Pancreas (tissue), 10 donors: ENCODE results near the gene RNF39. TPM values are rescaled to one million over a fixed set of nuclear protein-coding genes. Genes with fewer than 3 reads are reported as not detected.

Experiments used
- ATAC-seq, 4 donors: fragments of 200-7000 bp; cut with Tn5 transposase; one replicate each; pipeline versions ENCODE4 v1.8.0 to v1.9.1; 2020; ENCODE audit warnings: mild to moderate bottlenecking in 4 of 4, moderate library complexity in 4 of 4
- DNase-seq, 6 donors: peaks; one replicate each; pipeline ENCODE4 v3.0.0-alpha.2; 2020
- FAIRE-seq: peaks from 2 replicates; lab custom pipeline; 2012; peaks lifted over from hg19 to GRCh38; lab: Jason Lieb, UNC
- H3K27ac ChIP-seq, 4 donors: fragments of 200-600 bp; sonication (generic); 1 replicate in 3 of 4; 2 replicates in 1 of 4; pipeline versions ENCODE4 v1.5.0 to v1.8.0; 2020
- H3K27me3 ChIP-seq, 4 donors: fragments of 200-600 bp; one replicate each; pipeline ENCODE4 v1.8.0; 2021
- H3K36me3 ChIP-seq, 3 donors: fragments of 200-600 bp; sonication (generic) in 1 of 3; one replicate each; pipeline versions ENCODE4 v1.5.0 to v1.8.0; 2020 to 2021
- H3K4me1 ChIP-seq, 3 donors: fragments of 200-600 bp; one replicate each; pipeline ENCODE4 v1.8.0; 2021
- H3K4me3 ChIP-seq, 4 donors: fragments of 200-600 bp; sonication (generic) in 2 of 4; one replicate each; pipeline versions ENCODE4 v1.5.0 to v1.8.0; 2020 to 2021
- H3K9me3 ChIP-seq, 4 donors: fragments of 200-600 bp; one replicate each; pipeline ENCODE4 v1.8.0; 2021
- WGBS, 2 donors: extraction: QIAGEN DNeasy Blood & Tissue Kit; methylation state at CpG; one replicate each; pipeline ENCODE4 v1.1.7; 2013; 5-methylcytosine and 5-hydroxymethylcytosine counted together
- intact Hi-C, 3 donors: fragments of 100-400 bp; cut with DNase I; formaldehyde crosslinking; loops; one replicate each; pipeline versions ENCODE4 v1.11.1 to v1.14.2; 2022
- polyA plus RNA-seq, 2 donors: library from polyadenylated mRNA; stranded (reverse); fragments of 200-250 nt; gene quantifications; one replicate each; pipeline ENCODE4 v1.2.3, GENCODE V29; 2013
- total RNA-seq, 6 donors: library from RNA; stranded (reverse); fragmentation: NEBNext Ultra II Directional in 4 of 6; extraction: Animal tissue kit (Norgen Biotek cat#: 25700) in 4 of 6; gene quantifications; one replicate each; pipeline versions ENCODE4 v1.2.1 to v1.2.4, GENCODE V29; 2021 to 2023
- TF ChIP-seq, protein P1 (sequence below), 4 donors: fragments of 200-600 bp; sonication (generic) in 3 of 4; IDR thresholded peaks; one replicate each; pipeline versions ENCODE4 v1.5.0 to v1.8.0; 2021; ENCODE audit warnings: antibody characterized with exemption in 4 of 4
- donor health status: healthy with polysubstance abuse.
- donor health status: DM: no; HTN: no; CAD: no; lungs with moderate emphysema.
- donor health status: DM: no; HTN: no; CAD: no.
- donor health status: control.
- donor health status: control.
- donor health status: Bipolar disorder and iron deficiency.
- donor health status: DM: yes; HTN: yes; CAD: no.
- donor health status: DM: no; HTN: no; CAD: no.
- donor health status: DM: no; HTN: no; CAD: no.
- donor health status: DM: yes; HTN: yes; CAD: no.

Gene RNF39
- total and polyA plus RNA-seq, 8 donors: 0.18 to 1.3 (median 0.55) TPM

DNA sequence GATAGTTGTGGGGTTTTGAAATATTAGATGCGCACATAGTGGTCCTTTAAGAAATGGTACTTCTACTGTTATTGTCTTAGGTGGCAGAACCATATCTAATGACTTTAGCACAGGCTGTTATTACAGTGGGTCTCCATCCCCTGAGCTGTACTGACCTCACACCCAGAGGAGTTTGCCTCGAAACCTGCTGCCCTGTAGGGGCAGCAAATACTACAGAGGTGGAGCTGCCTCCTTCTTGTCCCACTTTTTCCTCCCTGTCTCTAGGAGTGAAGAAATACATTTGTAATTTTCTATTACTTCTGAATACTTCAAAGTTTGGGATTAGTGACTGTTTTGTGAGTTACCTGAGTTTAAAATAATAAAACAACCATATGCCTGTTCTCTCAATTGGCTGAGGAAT lies 29.1 kb upstream of the RNF39 start:
- FAIRE-seq (no peak), ATAC-seq (no peak), DNase-seq (no peak)
- H3K27me3 ChIP-seq: peaks cover 0 to 4% (median 0%) of the 10 kb centered on the region in 4 donors
- H3K36me3 ChIP-seq: no peaks in the 10 kb centered on the region
- intact Hi-C loops: no loop called here
- no peak overlapping the region for H3K4me3 ChIP-seq
- peaks cover 11 to 15% (median 11%) of the 10 kb centered on the region in 3 donors for H3K4me1 ChIP-seq
- TF ChIP-seq, protein P1, sequence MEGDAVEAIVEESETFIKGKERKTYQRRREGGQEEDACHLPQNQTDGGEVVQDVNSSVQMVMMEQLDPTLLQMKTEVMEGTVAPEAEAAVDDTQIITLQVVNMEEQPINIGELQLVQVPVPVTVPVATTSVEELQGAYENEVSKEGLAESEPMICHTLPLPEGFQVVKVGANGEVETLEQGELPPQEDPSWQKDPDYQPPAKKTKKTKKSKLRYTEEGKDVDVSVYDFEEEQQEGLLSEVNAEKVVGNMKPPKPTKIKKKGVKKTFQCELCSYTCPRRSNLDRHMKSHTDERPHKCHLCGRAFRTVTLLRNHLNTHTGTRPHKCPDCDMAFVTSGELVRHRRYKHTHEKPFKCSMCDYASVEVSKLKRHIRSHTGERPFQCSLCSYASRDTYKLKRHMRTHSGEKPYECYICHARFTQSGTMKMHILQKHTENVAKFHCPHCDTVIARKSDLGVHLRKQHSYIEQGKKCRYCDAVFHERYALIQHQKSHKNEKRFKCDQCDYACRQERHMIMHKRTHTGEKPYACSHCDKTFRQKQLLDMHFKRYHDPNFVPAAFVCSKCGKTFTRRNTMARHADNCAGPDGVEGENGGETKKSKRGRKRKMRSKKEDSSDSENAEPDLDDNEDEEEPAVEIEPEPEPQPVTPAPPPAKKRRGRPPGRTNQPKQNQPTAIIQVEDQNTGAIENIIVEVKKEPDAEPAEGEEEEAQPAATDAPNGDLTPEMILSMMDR (IDR thresholded peaks at IDR 0.05): no peak
- H3K9me3 ChIP-seq: no peaks in the 10 kb centered on the region
- WGBS, 2 donors: 84 to 88% methylated on average over 2 of the region's 2 CpGs
- H3K27ac ChIP-seq: no peak overlapping the region

DNA sequence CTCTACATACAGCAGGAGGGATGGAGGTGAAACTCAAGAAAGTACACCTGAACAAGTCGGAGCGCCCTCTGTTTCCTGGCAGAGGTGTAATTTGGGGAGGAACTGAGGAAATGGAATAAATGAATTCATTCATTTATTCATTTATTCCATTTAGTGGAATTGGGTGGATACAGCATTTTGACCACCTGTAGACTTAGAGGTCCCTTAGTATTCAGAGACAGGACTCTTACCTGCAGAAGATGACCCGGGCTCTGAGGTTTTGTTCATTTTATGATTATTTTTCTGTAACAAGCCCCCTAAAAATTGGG lies 28.3 kb upstream of the RNF39 start:
- no peak for DNase-seq
- TF ChIP-seq, protein P1 (IDR thresholded peaks at IDR 0.05): no peak
- Histone ChIP-seq H3K4me1 (peaks cover 11 to 15% (median 11%) of the 10 kb centered on the region in 3 donors), H3K36me3 (no peaks in the 10 kb centered on the region), H3K27me3 (peaks cover 0 to 6% (median 0%) of the 10 kb centered on the region in 4 donors), H3K9me3 (no peaks in the 10 kb centered on the region), H3K27ac (no peak overlapping the region), H3K4me3 (peak overlapping the region in 2 of 4 donors; percentile 41 to 48)
- WGBS, 2 donors: 41 to 45% methylated on average over 3 of the region's 3 CpGs
- ATAC-seq: no peak
- intact Hi-C loops: no loop called here
- no peak for FAIRE-seq

DNA sequence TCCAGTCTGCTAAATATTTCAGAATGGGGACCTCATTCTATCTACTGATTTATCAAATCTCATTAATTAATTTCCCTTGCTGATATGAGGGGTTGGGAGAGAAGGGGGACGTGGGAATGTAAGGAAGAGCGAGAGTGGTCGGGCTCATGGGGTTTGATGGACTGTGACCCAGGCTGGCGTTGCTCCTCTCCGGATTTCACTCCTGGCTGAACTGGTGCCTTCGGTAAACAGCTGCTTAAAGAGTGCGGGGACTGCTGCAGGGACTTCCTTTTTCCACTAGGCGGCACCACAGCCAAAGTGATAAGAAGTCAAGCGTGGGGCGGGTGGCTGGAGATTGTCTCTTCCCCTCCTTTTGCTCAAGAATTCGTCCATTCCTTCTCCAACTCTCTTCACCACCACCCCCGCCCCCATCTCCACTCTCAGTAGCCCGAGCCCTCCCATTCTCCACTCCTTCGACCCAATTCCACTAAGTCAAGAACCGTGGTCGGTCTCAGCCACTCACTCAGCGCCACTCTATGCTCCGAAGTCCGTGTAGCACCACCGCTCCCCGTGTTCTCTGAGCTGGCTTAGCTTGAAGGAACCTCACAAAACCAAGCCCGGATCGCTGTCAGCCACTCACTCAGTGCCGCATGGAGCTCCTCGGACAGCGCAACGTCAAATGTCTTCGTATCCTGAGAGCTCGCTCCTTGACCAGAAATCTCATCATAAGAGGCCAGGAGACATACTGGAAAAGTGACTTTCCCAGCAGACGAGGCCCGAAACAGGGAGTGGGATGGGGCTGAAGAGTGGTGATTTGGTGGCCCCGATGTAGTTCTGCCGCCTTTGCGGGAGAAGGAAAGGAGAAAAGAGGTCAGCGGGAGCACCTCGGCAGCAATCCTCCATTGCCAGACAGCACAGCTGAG lies 27.7 kb upstream of the RNF39 start:
- H3K36me3 ChIP-seq: no peaks in the 10 kb centered on the region
- H3K27ac ChIP-seq: peak overlapping the region in 2 of 4 donors; percentile 52 to 60
- WGBS, 2 donors: 2% methylated on average over 36 of the region's 36 CpGs
- intact Hi-C loops: no loop called here
- FAIRE-seq: no peak
- peaks cover 0 to 6% (median 0%) of the 10 kb centered on the region in 4 donors for H3K27me3 ChIP-seq
- ATAC-seq: peak; percentile 76 to 90 (median 82)
- DNase-seq: peak; percentile 74 to 90 (median 83)
- TF ChIP-seq, protein P1 (IDR thresholded peaks at IDR 0.05): peak; percentile 76 to 87 (median 81)
- H3K4me3 ChIP-seq: peak overlapping the region in 3 of 4 donors; percentile 10 to 48 (median 41)
- H3K4me1 ChIP-seq: peaks cover 11 to 15% (median 11%) of the 10 kb centered on the region in 3 donors
- H3K9me3 ChIP-seq: no peaks in the 10 kb centered on the region

DNA sequence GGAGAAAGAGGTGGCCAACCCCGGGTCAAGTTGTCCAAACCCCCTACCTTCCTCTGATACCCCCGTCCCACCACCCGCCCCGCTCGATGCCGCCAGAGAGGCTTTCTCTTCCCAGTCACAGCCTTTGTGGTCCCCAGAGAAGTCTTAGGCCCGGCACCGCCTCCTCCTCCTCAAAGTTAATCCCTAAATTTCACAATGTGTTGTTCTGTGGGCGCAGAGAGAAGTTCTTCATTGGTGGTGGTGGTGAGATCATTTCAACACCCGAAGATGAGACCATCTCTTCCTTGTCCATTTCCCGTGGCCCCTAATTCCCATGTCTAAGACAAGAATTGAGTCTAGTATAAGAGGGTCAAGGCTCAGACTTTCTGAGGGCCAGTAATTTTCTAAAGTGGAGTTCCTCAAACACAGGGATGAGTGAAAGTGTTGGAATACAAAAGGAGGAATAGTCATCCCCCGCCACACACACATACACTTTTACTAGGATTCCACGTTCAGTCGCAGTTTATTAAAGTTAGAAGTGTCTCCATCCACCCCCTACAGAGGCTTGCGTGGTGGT lies 26.9 kb upstream of the RNF39 start:
- no peak for DNase-seq
- FAIRE-seq: no peak
- H3K27ac ChIP-seq: peak overlapping the region in 3 of 4 donors; percentile 6 to 60 (median 52)
- peak overlapping the region in 3 of 4 donors; percentile 11 to 49 (median 34) for H3K4me3 ChIP-seq
- TF ChIP-seq, protein P1 (IDR thresholded peaks at IDR 0.05): no peak
- H3K36me3 ChIP-seq: no peaks in the 10 kb centered on the region
- intact Hi-C loops: no loop called here
- peaks cover 11 to 15% (median 11%) of the 10 kb centered on the region in 3 donors for H3K4me1 ChIP-seq
- ATAC-seq: peak in 3 of 4 donors; percentile 0 to 14 (median 2)
- no peaks in the 10 kb centered on the region for H3K9me3 ChIP-seq
- 40 to 43% methylated on average over 15 of the region's 15 CpGs for WGBS, 2 donors
- peaks cover 0 to 6% (median 0%) of the 10 kb centered on the region in 4 donors for H3K27me3 ChIP-seq
